ENCODE results near the gene B3GLCT. TPM values are rescaled to one million over a fixed set of nuclear protein-coding genes. Genes with fewer than 3 reads are reported as not detected.

B3GLCT gene
- total RNA-seq, 4 donors from 2014 or later = 10.8 to 14.0 (median 11.8) TPM

DNA sequence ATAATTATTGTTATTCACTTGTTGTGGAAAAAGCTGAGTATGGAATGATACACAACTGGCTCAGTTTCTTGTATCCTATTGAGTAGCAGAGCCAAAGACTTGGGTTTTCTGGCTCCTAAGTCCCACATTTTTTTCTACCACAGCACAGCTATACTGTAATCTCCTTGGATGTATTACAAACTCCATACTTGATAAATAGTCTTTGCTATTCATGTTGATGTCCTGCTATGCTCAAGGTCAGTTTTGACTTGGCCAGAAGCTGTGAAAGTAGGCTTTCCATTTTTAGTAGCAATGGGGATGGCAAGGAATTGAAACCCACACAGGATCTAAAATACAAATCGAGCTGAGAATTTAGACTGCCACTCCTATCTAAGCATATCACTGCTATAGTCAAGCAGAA lies 79.1 kb downstream of the B3GLCT start:
- Histone ChIP-seq H3K27ac (no peak overlapping the region), H3K27me3 (no peaks in the 10 kb centered on the region), H3K4me1 (no peaks in the 10 kb centered on the region), H3K4me3 (replicated peaks in 1 of 3) (no peak overlapping the region), H3K36me3 (no peaks in the 10 kb centered on the region), H3K9me3 (no peaks in the 10 kb centered on the region)
- intact Hi-C loops (cut with DNase I) = no loop called here
- TF ChIP-seq POLR2A (IDR thresholded peaks at IDR 0.05) = no peak
- TF ChIP-seq, protein P1, sequence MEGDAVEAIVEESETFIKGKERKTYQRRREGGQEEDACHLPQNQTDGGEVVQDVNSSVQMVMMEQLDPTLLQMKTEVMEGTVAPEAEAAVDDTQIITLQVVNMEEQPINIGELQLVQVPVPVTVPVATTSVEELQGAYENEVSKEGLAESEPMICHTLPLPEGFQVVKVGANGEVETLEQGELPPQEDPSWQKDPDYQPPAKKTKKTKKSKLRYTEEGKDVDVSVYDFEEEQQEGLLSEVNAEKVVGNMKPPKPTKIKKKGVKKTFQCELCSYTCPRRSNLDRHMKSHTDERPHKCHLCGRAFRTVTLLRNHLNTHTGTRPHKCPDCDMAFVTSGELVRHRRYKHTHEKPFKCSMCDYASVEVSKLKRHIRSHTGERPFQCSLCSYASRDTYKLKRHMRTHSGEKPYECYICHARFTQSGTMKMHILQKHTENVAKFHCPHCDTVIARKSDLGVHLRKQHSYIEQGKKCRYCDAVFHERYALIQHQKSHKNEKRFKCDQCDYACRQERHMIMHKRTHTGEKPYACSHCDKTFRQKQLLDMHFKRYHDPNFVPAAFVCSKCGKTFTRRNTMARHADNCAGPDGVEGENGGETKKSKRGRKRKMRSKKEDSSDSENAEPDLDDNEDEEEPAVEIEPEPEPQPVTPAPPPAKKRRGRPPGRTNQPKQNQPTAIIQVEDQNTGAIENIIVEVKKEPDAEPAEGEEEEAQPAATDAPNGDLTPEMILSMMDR (IDR thresholded peaks at IDR 0.05) = no peak
- WGBS, 2 donors = 80 to 81% methylated on average over 1 of the region's 1 CpG
- DNase-seq = no peak

DNA sequence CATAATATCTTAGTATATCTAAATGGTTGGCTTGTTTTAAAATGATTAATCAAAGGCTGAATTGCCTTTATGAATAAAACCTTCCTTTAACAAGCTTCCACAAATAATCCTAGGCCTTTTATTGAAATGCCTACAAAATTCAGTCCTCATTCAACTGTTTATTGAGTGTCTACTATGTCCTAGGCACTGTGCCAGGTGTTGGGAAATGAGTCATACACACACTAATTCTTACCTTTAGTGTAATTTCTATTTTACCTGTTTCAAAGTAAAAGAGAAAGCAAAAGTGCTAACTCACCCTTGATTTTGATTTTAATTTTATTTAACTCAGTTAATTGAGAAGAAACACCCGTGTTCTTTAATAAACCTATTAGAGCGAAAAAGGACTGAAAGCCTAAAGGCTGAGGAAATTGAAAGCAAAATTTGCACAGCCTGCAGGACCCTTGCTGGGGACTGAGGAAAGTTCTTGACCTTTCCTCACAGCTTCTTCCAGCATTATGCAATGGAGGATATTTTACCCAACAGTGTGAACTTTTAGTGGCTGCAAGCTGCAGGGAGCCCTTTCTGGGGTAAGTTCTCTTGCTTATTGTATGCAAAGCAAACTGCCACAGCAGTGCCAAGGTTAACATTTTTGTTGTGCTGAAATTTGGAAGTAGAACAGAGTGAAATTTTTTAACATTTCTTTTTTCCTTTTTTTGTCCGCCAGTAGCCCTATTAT lies 83.1 kb downstream of the B3GLCT start:
- intact Hi-C loops (cut with DNase I) = no loop called here
- TF ChIP-seq POLR2A (IDR thresholded peaks at IDR 0.05) = no peak
- TF ChIP-seq, protein P1 (IDR thresholded peaks at IDR 0.05) = no peak
- Histone ChIP-seq H3K9me3 (no peaks in the 10 kb centered on the region), H3K27ac (no peak overlapping the region), H3K36me3 (peaks cover 7 to 9% of the 10 kb centered on the region in 2 donors), H3K4me1 (no peaks in the 10 kb centered on the region), H3K27me3 (no peaks in the 10 kb centered on the region), H3K4me3 (replicated peaks in 1 of 3) (no peak overlapping the region)
- no peak for DNase-seq
- WGBS, 2 donors = 95 to 96% methylated on average over 3 of the region's 3 CpGs

DNA sequence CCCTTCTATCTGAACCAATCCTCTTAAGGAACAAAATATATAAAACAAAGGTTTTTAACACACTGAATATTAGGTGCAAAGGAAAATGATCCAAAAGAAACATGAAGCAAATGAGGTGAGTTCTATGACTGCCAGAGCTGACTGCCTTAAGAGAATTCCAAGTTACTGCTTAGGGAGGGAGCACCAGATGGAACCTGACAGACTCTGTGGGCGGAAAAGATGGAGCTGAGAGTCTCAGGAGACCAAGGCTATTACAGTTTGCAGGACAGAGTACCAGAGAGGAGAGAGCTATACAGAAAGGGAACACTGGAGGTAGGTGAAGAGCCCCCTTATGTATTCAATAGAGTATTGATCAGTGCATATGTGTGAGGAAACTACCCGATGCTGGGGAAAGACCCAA lies 87.2 kb downstream of the B3GLCT start:
- H3K9me3 ChIP-seq = no peaks in the 10 kb centered on the region
- 96 to 100% methylated on average over 2 of the region's 2 CpGs for WGBS, 2 donors

DNA sequence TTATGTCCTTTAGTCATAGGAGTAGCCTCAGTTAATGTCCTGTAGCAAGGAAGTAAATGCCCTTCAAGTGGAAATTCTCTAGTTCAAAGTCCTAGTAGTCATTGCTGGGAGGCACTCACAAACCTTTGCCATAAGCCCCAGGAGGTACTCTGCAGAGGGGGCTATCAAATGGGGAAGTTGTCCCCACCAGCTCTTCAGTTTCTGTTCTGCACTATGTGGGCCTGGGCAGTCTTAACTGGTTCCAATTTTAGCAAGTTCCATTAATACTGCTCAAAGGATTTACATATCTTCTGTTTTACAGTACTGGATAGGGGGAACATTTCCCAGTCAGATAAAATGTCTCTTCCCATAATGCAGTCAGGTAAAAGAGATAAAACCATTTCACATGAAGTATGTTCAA lies 101.3 kb downstream of the B3GLCT start:
- H3K9me3 ChIP-seq = no peaks in the 10 kb centered on the region
- TF ChIP-seq, protein P1 (IDR thresholded peaks at IDR 0.05) = no peak
- TF ChIP-seq POLR2A (IDR thresholded peaks at IDR 0.05) = no peak
- H3K4me3 ChIP-seq (replicated peaks in 1 of 3) = no peak overlapping the region
- H3K36me3 ChIP-seq = no peaks in the 10 kb centered on the region
- DNase-seq = no peak
- no peaks in the 10 kb centered on the region for H3K27me3 ChIP-seq
- no peak overlapping the region for H3K27ac ChIP-seq
- H3K4me1 ChIP-seq = no peaks in the 10 kb centered on the region
- intact Hi-C loops (cut with DNase I) = no loop called here

More for the DNA sequence above, 87.2 kb downstream of the B3GLCT start:
- TF ChIP-seq POLR2A (IDR thresholded peaks at IDR 0.05) = no peak
- TF ChIP-seq, protein P1 (IDR thresholded peaks at IDR 0.05) = no peak
- no peak for DNase-seq
- intact Hi-C loops (cut with DNase I) = no loop called here
- Histone ChIP-seq H3K27ac (no peak overlapping the region), H3K4me3 (replicated peaks in 1 of 3) (no peak overlapping the region), H3K4me1 (no peaks in the 10 kb centered on the region), H3K27me3 (no peaks in the 10 kb centered on the region), H3K36me3 (peaks cover 11 to 15% of the 10 kb centered on the region in 2 donors)

DNA sequence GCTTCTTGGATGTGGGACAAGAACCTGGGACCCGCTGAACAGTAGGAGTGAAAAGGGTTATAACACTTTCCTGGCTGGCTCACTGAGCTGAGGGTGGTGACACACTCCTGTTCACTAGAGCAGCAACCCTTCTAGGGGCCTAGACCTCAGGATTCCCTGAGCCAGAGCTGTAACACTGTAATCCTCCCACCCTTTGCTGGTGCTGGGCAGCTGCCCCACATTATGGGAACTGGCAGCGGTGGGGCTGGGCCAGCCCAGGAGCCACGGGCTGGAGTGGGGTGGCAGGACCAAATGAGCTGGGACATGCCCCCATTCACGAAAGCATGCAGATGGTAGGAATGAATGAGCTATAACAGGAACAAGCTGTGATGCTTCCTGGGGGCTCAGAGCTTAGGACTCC lies 110.6 kb downstream of the B3GLCT start:
- TF ChIP-seq, protein P1 (IDR thresholded peaks at IDR 0.05) = no peak
- TF ChIP-seq POLR2A (IDR thresholded peaks at IDR 0.05) = no peak
- H3K9me3 ChIP-seq = no peaks in the 10 kb centered on the region
- peak in 1 of 2 donors; percentile 4 for DNase-seq
- WGBS, 2 donors = 82 to 92% methylated on average over 4 of the region's 4 CpGs
- H3K27ac ChIP-seq = peak overlapping the region in 1 of 3 donors; percentile 11
- intact Hi-C loops (cut with DNase I) = no loop called here
- no peaks in the 10 kb centered on the region for H3K27me3 ChIP-seq
- peaks cover 6% of the 10 kb centered on the region in 2 donors for H3K4me1 ChIP-seq
- H3K4me3 ChIP-seq (replicated peaks in 1 of 3) = no peak overlapping the region
- H3K36me3 ChIP-seq = no peaks in the 10 kb centered on the region
